Omental fat pad (tissue), 4 donors: ENCODE data around the gene PRR27. TPM values are rescaled to one million over a fixed set of nuclear protein-coding genes. Genes with fewer than 3 reads are reported as not detected.
"Not testable (repeated sequence)": the region's sequence is repeated elsewhere in the genome, so short reads cannot be mapped to it uniquely, and the experiment has no call there.

Source experiments
- ATAC-seq: fragments of 150-250 bp; one replicate; pipeline ENCODE4 v1.9.1; 2016; ENCODE audit warnings: mild to moderate bottlenecking, moderate library complexity; ENCODE audit not compliant: low FRiP score
- DNase-seq: peaks from one replicate; pipeline ENCODE4 v3.0.0-alpha.2; 2019; ENCODE audit warnings: low spot score
- CTCF ChIP-seq, 3 donors: fragments of 450-650 bp; IDR thresholded peaks; one replicate each; pipeline ENCODE4 v1.5.1; 2016 to 2017; ENCODE audit warnings: antibody characterized with exemption in 3 of 3, mild to moderate bottlenecking in 3 of 3, moderate library complexity in 2 of 3
- total RNA-seq, 4 donors: library from RNA; depleted of rRNA; stranded (reverse); fragments of >200 nt; gene quantifications; one replicate each; pipeline ENCODE4 v1.1.0, GENCODE V29; 2016

The PRR27 gene
- total RNA-seq, 4 donors from 2014 or later, result not detected

- no peak for TF ChIP-seq CTCF (IDR thresholded peaks at IDR 0.05)
- ATAC-seq (no peak), DNase-seq (no peak)
Observed at GRCh38 chr4:70195425-70195824, 41.4 kb downstream of the PRR27 start, which contains the start of gene ODAM. TSS of gene ODAM (plus strand) at chr4:70195725. CDS start at chr4:70196544, 819 bp downstream.

DNA sequence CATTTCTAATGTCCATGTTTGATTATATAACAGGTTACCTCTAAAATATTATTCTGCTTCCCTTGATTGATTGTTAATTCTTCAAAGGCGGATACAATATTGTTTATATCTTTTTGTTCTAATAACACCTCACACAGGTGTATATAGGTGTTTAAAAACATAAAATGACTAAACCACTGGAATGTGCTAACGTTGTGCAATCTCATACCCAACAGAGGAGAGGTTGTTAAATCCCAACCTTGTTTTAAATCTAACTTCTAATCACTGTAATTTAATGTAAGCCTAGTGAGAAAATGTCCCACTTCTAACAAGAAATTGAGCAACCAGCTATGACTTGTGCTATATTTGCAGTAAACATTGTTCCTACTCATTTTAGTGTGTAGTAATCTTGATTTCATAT is 42.8 kb downstream of the PRR27 start:
- ATAC-seq (no peak), DNase-seq (no peak)
- TF ChIP-seq CTCF (IDR thresholded peaks at IDR 0.05), result no peak

- TF ChIP-seq CTCF (IDR thresholded peaks at IDR 0.05), result no peak
- no peak for DNase-seq
Observed at GRCh38 chr4:70197842-70198241, 43.8 kb downstream of the PRR27 start.

GRCh38 chr4:70203601-70204000 is 49.6 kb downstream of the PRR27 start:
- no peak for TF ChIP-seq CTCF (IDR thresholded peaks at IDR 0.05)
- ATAC-seq (no peak), DNase-seq (no peak)

More at GRCh38 chr4:70197842-70198241, 43.8 kb downstream of the PRR27 start:
- ATAC-seq, result no peak

DNA sequence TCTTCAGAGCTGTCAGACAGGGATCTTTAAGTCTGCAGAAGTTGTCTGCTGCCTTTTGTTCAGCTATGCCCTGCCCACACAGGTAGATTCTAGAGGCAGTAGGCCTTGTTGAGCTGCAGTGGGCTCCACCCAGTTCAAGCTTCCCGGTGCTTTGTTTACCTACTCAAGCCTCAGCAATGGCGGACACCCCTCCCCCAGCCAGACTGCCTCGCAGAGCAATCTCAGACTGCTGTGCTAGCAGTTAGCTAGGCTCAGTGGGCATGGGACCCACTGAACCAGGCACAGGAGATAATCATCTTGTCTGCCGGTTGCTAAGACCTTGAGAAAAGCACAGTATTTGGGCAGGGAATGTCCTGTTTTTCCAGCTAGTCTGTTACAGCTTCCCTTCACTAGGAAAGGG is 58.7 kb downstream of the PRR27 start:
- not testable (repeated sequence) for ATAC-seq, DNase-seq

Other genes with a start within 250 kb of the PRR27 start
- 10 to 100 TPM in 1 of 4 donors, 1 to 10 TPM in 2, not detected in 1; 1.6 to 40.6 (median 2.9) TPM for gene CSN1S1, start 223.2 kb upstream of the PRR27 start, total RNA-seq
- not detected for gene CSN2, start 188.5 kb upstream of the PRR27 start, total RNA-seq
- gene STATH, start 158.3 kb upstream of the PRR27 start, total RNA-seq, result not detected
- not detected for gene HTN3, start 125.8 kb upstream of the PRR27 start, total RNA-seq
- not detected for gene HTN1, start 103.8 kb upstream of the PRR27 start, total RNA-seq
- not detected for gene ODAM, start 41.5 kb downstream of the PRR27 start, total RNA-seq
- not detected for gene FDCSP, start 71.9 kb downstream of the PRR27 start, total RNA-seq
- not detected for gene CSN3, start 88.4 kb downstream of the PRR27 start, total RNA-seq
- gene CABS1, start 180.7 kb downstream of the PRR27 start, total RNA-seq, result not detected
- gene SMR3A, start 206.5 kb downstream of the PRR27 start, total RNA-seq, result not detected
- not detected for gene SMR3B, start 228.9 kb downstream of the PRR27 start, total RNA-seq
- gene OPRPN, start 243.7 kb downstream of the PRR27 start, total RNA-seq, result not detected